Smooth muscle cell (in vitro differentiated cells): ENCODE results near the gene TRPM1. TPM values are rescaled to one million over a fixed set of nuclear protein-coding genes. Genes with fewer than 3 reads are reported as not detected.

ENCODE experiments used
- DNase-seq: peaks from one replicate; lab custom pipeline; 2025; ENCODE audit not compliant: unreplicated experiment; lab: John Stamatoyannopoulos, UW
- H2AFZ ChIP-seq: fragments of 200-600 bp; sonication (generic); 2 replicates; pipeline ENCODE4 v1.6.0; 2016; ENCODE audit warnings: antibody characterized with exemption, low read depth, mild to moderate bottlenecking
- H3F3A ChIP-seq: fragments of 200-600 bp; sonication (generic); 2 replicates; pipeline ENCODE4 v1.6.0; 2017; ENCODE audit warnings: antibody characterized with exemption, low read depth
- H3K27ac ChIP-seq: fragments of 200-600 bp; sonication (generic); 2 replicates; pipeline ENCODE4 v1.5.1; 2016; ENCODE audit warnings: low read depth, mild to moderate bottlenecking
- H3K27me3 ChIP-seq: fragments of 200-600 bp; sonication (generic); 2 replicates; pipeline ENCODE4 v1.6.1; 2016; ENCODE audit warnings: low read depth, mild to moderate bottlenecking
- H3K36me3 ChIP-seq: fragments of 200-600 bp; sonication (generic); 2 replicates; pipeline ENCODE4 v1.5.1; 2016; ENCODE audit warnings: low read depth
- H3K4me1 ChIP-seq: fragments of 200-600 bp; sonication (generic); 2 replicates; pipeline ENCODE4 v1.5.1; 2016; ENCODE audit warnings: low read depth
- H3K4me2 ChIP-seq: fragments of 200-600 bp; sonication (generic); 2 replicates; pipeline ENCODE4 v1.6.0; 2016; ENCODE audit warnings: mild to moderate bottlenecking
- H3K4me3 ChIP-seq: fragments of 200-600 bp; sonication (generic); 2 replicates; pipeline ENCODE4 v1.5.1; 2016; ENCODE audit warnings: mild to moderate bottlenecking
- H3K79me2 ChIP-seq: fragments of 200-600 bp; sonication (generic); 2 replicates; pipeline ENCODE4 v1.6.0; 2016; ENCODE audit warnings: low read depth, mild to moderate bottlenecking
- H3K9ac ChIP-seq: fragments of 200-600 bp; sonication (generic); 2 replicates; pipeline ENCODE4 v1.6.0; 2016; ENCODE audit warnings: low read depth
- H3K9me3 ChIP-seq: fragments of 200-600 bp; sonication (generic); replicated peaks from 2 replicates; pipeline ENCODE4 v1.5.1; 2016; ENCODE audit warnings: low read depth
- H4K20me1 ChIP-seq: fragments of 200-600 bp; sonication (generic); 2 replicates; pipeline ENCODE4 v1.6.0; 2016; ENCODE audit warnings: low read depth
- WGBS: methylation state at CpG from one replicate; pipeline ENCODE4 v1.1.7; 2016; ENCODE audit warnings: low lambda C conversion rate; 5-methylcytosine and 5-hydroxymethylcytosine counted together
- polyA plus RNA-seq: library from polyadenylated mRNA; unstranded; fragments of >200 nt; fragmentation: Nextera tagmentation; extraction: Ambion mirVana; gene quantifications from 2 replicates; pipeline ENCODE4 v1.2.1, GENCODE V29; 2016
- total RNA-seq: library from RNA; depleted of rRNA; stranded (reverse); fragments of >200 nt; gene quantifications from 2 replicates; pipeline ENCODE4 v1.2.3, GENCODE V29; 2014
- TF ChIP-seq, protein P1 (sequence below): fragments of 200-600 bp; sonication (generic); IDR thresholded peaks from 2 replicates; pipeline ENCODE4 v1.5.1; 2017; ENCODE audit warnings: borderline replicate concordance, mild to moderate bottlenecking, antibody characterized with exemption; ENCODE audit not compliant: insufficient read depth, poor library complexity, severe bottlenecking

Gene TRPM1
- total and polyA plus RNA-seq, 2 experiments from 2014 or later: not detected

DNA sequence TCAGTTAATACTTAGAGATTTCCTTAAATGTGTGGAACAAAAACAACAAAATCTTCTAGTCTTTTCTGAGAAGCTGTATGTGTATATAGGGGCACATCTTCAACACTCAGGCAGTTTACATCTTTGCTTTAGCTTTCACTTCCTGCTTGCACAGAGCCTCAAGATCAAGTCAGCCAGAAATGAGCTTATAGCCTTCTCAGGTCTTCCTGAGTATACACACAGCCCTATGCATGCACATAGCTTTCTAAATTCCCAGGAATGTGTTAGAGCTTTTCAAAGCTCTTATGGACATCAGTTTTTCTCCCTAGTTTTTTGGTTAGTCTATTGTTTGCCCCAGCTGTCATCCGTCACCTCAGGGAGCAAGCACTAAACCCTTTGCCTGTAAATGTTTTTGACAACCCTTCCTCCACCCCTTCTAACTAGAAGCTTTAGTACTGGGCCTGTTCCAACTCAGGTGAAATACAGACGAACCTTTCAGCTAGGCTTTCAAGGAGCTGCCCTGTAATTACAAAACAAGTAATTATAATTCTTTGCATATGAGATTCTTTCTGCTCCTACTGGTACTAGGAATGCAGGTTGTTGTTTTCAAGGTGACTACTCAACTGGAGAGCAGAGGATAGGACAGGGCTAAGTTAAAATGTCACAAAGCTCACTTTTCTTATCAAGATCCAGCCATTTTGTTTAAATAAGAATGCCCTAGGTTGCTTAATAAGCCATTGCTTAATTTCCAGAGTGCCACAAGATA lies 87.5 kb downstream of the TRPM1 start:
- Histone ChIP-seq H2AFZ (peak overlapping the region; percentile 26), H3K4me2 (no peak overlapping the region), H3K27ac (peak overlapping the region; percentile 7), H3K4me3 (no peak overlapping the region), H3K79me2 (no peaks in the 10 kb centered on the region), H3F3A (no peaks in the 10 kb centered on the region), H3K36me3 (peaks cover 4% of the 10 kb centered on the region), H3K27me3 (no peaks in the 10 kb centered on the region), H3K9me3 (peaks cover 5% of the 10 kb centered on the region), H4K20me1 (no peaks in the 10 kb centered on the region), H3K4me1 (no peaks in the 10 kb centered on the region), H3K9ac (no peak overlapping the region)
- no peak for DNase-seq
- TF ChIP-seq, protein P1, sequence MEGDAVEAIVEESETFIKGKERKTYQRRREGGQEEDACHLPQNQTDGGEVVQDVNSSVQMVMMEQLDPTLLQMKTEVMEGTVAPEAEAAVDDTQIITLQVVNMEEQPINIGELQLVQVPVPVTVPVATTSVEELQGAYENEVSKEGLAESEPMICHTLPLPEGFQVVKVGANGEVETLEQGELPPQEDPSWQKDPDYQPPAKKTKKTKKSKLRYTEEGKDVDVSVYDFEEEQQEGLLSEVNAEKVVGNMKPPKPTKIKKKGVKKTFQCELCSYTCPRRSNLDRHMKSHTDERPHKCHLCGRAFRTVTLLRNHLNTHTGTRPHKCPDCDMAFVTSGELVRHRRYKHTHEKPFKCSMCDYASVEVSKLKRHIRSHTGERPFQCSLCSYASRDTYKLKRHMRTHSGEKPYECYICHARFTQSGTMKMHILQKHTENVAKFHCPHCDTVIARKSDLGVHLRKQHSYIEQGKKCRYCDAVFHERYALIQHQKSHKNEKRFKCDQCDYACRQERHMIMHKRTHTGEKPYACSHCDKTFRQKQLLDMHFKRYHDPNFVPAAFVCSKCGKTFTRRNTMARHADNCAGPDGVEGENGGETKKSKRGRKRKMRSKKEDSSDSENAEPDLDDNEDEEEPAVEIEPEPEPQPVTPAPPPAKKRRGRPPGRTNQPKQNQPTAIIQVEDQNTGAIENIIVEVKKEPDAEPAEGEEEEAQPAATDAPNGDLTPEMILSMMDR: no peak
- 51% methylated on average over 2 of the region's 2 CpGs for WGBS

DNA sequence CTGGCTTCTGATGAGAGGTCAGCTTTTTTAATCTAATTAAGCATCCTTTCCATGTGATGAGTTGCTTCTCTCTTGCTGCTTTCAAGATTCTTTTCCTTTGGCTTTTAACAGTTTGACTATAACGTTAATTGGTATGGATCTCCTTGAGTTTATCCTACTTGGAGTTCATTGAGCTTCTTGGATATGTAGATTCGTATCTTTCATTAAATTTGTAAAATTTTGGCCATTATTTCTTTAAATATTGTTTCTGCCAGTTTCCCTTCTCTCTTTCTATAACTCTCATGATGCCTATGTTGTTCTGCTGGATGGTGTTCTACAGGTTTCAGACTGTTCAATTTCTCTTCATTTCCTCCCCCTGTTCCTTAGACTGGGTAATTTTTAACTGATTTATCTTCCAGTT lies 89.1 kb downstream of the TRPM1 start:
- Histone ChIP-seq H3F3A (no peaks in the 10 kb centered on the region), H3K4me3 (no peak overlapping the region)

DNA sequence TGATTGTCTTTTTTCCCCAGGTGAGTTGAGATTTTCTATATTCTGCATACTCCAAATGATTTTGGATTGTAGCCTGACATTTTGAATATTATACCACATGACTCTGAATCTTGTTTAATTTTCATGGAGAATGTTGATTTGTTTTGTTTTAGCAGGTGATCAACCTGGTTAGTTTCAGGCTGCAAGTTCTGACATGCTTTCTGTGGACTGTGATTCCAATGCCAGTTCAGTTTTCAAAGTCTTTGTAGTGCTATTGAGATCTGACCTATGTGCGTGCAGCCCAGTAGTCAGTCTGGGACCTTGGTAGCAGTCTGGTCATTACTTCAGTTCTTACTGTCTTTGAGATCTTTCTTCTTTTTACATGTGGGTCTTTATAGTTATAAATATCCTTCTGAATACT lies 91.5 kb downstream of the TRPM1 start:
- Histone ChIP-seq H3K9ac (no peak overlapping the region), H2AFZ (no peak overlapping the region), H3K4me1 (no peaks in the 10 kb centered on the region), H3K4me3 (no peak overlapping the region), H3K9me3 (peaks cover 5% of the 10 kb centered on the region), H3K4me2 (no peak overlapping the region), H3K36me3 (peaks cover 4% of the 10 kb centered on the region), H3K79me2 (no peaks in the 10 kb centered on the region), H3K27ac (no peak overlapping the region), H3K27me3 (no peaks in the 10 kb centered on the region), H3F3A (no peaks in the 10 kb centered on the region), H4K20me1 (no peaks in the 10 kb centered on the region)
- DNase-seq: no peak
- 79% methylated on average over 1 of the region's 1 CpG for WGBS
- TF ChIP-seq, protein P1: no peak

More for the DNA sequence above, 89.1 kb downstream of the TRPM1 start:
- H3K27ac ChIP-seq: no peak overlapping the region
- 93% methylated on average over 2 of the region's 2 CpGs for WGBS
- H3K4me2 ChIP-seq: no peak overlapping the region
- no peak overlapping the region for H2AFZ ChIP-seq
- no peak for DNase-seq
- no peaks in the 10 kb centered on the region for H3K27me3 ChIP-seq
- H3K36me3 ChIP-seq: peaks cover 4% of the 10 kb centered on the region
- H3K79me2 ChIP-seq: no peaks in the 10 kb centered on the region
- TF ChIP-seq, protein P1: no peak
- H4K20me1 ChIP-seq: no peaks in the 10 kb centered on the region
- peaks cover 5% of the 10 kb centered on the region for H3K9me3 ChIP-seq
- H3K9ac ChIP-seq: no peak overlapping the region
- H3K4me1 ChIP-seq: no peaks in the 10 kb centered on the region

DNA sequence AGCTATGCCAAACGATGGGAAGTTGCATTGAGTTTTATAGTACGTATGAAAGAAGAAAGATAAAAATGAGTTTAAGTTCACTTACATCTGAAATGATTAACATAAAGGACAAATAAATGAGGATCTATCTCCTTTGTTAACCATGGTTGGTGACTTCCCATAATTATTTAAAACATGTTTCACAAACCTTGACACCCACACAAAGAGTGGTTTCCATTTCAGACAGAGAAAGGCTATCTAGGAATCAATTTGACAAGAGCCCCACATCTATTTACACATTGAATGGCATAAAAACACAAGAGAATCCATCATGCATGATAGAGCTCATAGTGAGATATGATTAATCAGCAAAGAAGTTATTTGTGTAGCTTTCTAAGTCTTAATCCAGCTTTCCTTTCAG lies 95.9 kb downstream of the TRPM1 start:
- H3F3A ChIP-seq: no peaks in the 10 kb centered on the region
- no peak overlapping the region for H3K27ac ChIP-seq
- H3K4me2 ChIP-seq: no peak overlapping the region
- TF ChIP-seq, protein P1: no peak
- no peak overlapping the region for H3K4me3 ChIP-seq
- WGBS: 97% methylated on average over 2 of the region's 2 CpGs
- no peak for DNase-seq
- no peak overlapping the region for H2AFZ ChIP-seq
- no peaks in the 10 kb centered on the region for H3K9me3 ChIP-seq
- no peaks in the 10 kb centered on the region for H3K36me3 ChIP-seq
- no peaks in the 10 kb centered on the region for H4K20me1 ChIP-seq
- no peaks in the 10 kb centered on the region for H3K4me1 ChIP-seq
- H3K9ac ChIP-seq: no peak overlapping the region
- H3K27me3 ChIP-seq: no peaks in the 10 kb centered on the region
- H3K79me2 ChIP-seq: no peaks in the 10 kb centered on the region
